ENCODE results near the gene ITGA6.

Gene ITGA6

DNA sequence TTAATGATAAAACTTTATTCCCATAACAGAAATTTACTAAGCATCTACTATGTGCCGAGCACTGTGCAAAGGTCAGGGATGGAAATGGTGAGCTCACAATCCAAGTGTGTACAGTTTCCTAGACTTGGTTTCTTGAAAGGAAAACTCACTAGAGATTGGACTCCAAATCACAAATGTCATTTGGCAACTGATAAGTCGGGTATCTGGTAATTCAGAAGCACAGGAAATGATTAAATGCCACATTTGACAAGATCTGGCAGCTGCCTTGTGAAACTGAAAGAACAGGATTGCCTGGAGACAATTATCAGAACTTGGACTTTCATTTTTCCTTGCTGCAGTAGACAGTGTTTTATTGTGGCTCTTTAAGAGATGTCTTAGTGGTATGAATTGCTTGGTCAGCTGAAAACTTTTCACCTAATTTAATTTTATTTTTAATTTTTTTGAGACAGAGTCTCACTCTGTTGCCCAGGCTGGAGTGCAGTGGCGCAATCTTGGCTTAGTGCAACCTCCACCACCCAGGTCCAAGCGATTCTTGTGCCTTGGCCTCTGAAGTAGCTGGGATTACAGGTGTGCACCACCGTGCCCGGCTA lies 19.2 kb downstream of the ITGA6 start:
- H3K14ac ChIP-seq (ENCODE audit: low read length in 2 of 2): no peak overlapping the region
- no peak overlapping the region for H2BK5ac ChIP-seq (ENCODE audit: low read depth, low read length, poor library complexity, severe bottlenecking)
- H2BK120ac ChIP-seq (ENCODE audit: low read depth, low read length): no peak overlapping the region
- H3K9me3 ChIP-seq (ENCODE audit: control insufficient read depth, low read length): no peaks in the 10 kb centered on the region
- no peak overlapping the region for H2BK12ac ChIP-seq (ENCODE audit: low read length in 2 of 2)
- H3K27ac ChIP-seq (ENCODE audit: low read length, poor library complexity, severe bottlenecking): no peak overlapping the region
- H3K4ac ChIP-seq (ENCODE audit: low read depth in 1 of 2, low read length in 2 of 2): no peak overlapping the region
- DNase-seq: no peak
- no peak overlapping the region for H3K18ac ChIP-seq (ENCODE audit: low read depth in 1 of 2, low read length in 2 of 2)
- no peak overlapping the region for H4K8ac ChIP-seq (ENCODE audit: low read length)
- H3K4me3 ChIP-seq (ENCODE audit: insufficient read depth in 1 of 2, low read depth in 1 of 2, low read length in 2 of 2): no peak overlapping the region
- H2AK5ac ChIP-seq (ENCODE audit: low read length, severe bottlenecking): no peak overlapping the region
- no peak overlapping the region for H2AFZ ChIP-seq (ENCODE audit: low read depth, low read length)
- H3K9ac ChIP-seq (ENCODE audit: low read length): no peak overlapping the region
- peaks cover 14% of the 10 kb centered on the region for H3K79me1 ChIP-seq (replicated peaks; ENCODE audit: low read length, poor library complexity, severe bottlenecking)
- H3K4me1 ChIP-seq (ENCODE audit: control insufficient read depth, insufficient read depth, low read depth, low read length): peaks cover 11% of the 10 kb centered on the region
- WGBS: 94% methylated on average over 6 of the region's 6 CpGs
- no peak overlapping the region for H3K4me2 ChIP-seq (ENCODE audit: low read length, poor library complexity, severe bottlenecking)
- H4K91ac ChIP-seq (ENCODE audit: low read length): no peak overlapping the region
- no peak overlapping the region for H2BK15ac ChIP-seq (ENCODE audit: low read depth, poor library complexity, severe bottlenecking)
- no peaks in the 10 kb centered on the region for H3K27me3 ChIP-seq (ENCODE audit: control insufficient read depth in 1 of 2, insufficient read depth in 1 of 2, low read length in 2 of 2)
- H3K23ac ChIP-seq (ENCODE audit: low read length in 2 of 2): no peak overlapping the region
- no peaks in the 10 kb centered on the region for H3K36me3 ChIP-seq (ENCODE audit: control insufficient read depth in 1 of 2, insufficient read depth in 2 of 2, low read depth in 1 of 2, low read length in 2 of 2)

DNA sequence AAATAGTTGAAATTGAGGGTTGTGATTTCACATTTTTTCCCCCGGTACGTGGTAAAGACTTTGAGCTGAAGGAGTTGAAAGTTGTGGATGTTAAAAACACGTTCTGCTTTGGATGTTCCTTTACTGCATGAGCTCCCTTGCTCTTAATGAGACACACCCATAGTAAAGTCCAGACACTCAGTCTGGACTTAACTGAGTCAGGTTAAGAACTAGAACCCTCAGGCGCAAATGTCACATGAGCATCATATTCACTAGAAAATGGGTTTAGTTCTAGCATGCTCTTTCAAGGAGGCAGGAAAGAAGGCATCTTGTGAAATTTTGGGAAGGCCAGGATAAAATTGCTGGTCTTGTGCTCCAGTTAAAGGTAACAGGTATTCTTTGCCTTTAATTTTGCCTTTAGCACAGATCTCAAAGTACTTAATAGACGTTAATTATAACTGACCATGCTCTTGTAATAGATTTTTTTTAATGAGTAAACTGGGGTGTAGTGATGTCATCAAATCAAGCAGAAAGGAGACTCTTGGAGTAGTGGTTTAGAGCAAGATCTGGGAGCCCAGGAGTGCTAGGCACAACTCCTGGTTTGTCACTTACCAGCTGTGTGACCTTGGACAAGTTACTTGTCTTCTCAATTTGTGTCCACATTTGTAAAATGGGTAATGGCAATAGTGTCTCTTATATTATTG lies 20.6 kb downstream of the ITGA6 start:
- H4K8ac ChIP-seq (ENCODE audit: low read length): no peak overlapping the region
- H4K91ac ChIP-seq (ENCODE audit: low read length): no peak overlapping the region
- no peak overlapping the region for H2BK120ac ChIP-seq (ENCODE audit: low read depth, low read length)
- no peak overlapping the region for H3K4ac ChIP-seq (ENCODE audit: low read depth in 1 of 2, low read length in 2 of 2)
- H2BK12ac ChIP-seq (ENCODE audit: low read length in 2 of 2): no peak overlapping the region
- no peak overlapping the region for H2AK5ac ChIP-seq (ENCODE audit: low read length, severe bottlenecking)
- WGBS: 97% methylated on average over 5 of the region's 5 CpGs
- no peak overlapping the region for H3K27ac ChIP-seq (ENCODE audit: low read length, poor library complexity, severe bottlenecking)
- H3K36me3 ChIP-seq (ENCODE audit: control insufficient read depth in 1 of 2, insufficient read depth in 2 of 2, low read depth in 1 of 2, low read length in 2 of 2): no peaks in the 10 kb centered on the region
- H3K79me1 ChIP-seq (replicated peaks; ENCODE audit: low read length, poor library complexity, severe bottlenecking): peaks cover 19% of the 10 kb centered on the region
- H3K4me1 ChIP-seq (ENCODE audit: control insufficient read depth, insufficient read depth, low read depth, low read length): peaks cover 4% of the 10 kb centered on the region
- H2AFZ ChIP-seq (ENCODE audit: low read depth, low read length): no peak overlapping the region
- no peak overlapping the region for H2BK15ac ChIP-seq (ENCODE audit: low read depth, poor library complexity, severe bottlenecking)
- no peak overlapping the region for H3K4me2 ChIP-seq (ENCODE audit: low read length, poor library complexity, severe bottlenecking)
- H3K18ac ChIP-seq (ENCODE audit: low read depth in 1 of 2, low read length in 2 of 2): no peak overlapping the region
- H3K4me3 ChIP-seq (ENCODE audit: insufficient read depth in 1 of 2, low read depth in 1 of 2, low read length in 2 of 2): no peak overlapping the region
- H3K9ac ChIP-seq (ENCODE audit: low read length): no peak overlapping the region
- no peak overlapping the region for H3K14ac ChIP-seq (ENCODE audit: low read length in 2 of 2)
- peaks cover 0 to 8% of the 10 kb centered on the region in 2 experiments for H3K27me3 ChIP-seq (ENCODE audit: control insufficient read depth in 1 of 2, insufficient read depth in 1 of 2, low read length in 2 of 2)
- no peaks in the 10 kb centered on the region for H3K9me3 ChIP-seq (ENCODE audit: control insufficient read depth, low read length)
- no peak for DNase-seq
- no peak overlapping the region for H3K23ac ChIP-seq (ENCODE audit: low read length in 2 of 2)
- no peak overlapping the region for H2BK5ac ChIP-seq (ENCODE audit: low read depth, low read length, poor library complexity, severe bottlenecking)

DNA sequence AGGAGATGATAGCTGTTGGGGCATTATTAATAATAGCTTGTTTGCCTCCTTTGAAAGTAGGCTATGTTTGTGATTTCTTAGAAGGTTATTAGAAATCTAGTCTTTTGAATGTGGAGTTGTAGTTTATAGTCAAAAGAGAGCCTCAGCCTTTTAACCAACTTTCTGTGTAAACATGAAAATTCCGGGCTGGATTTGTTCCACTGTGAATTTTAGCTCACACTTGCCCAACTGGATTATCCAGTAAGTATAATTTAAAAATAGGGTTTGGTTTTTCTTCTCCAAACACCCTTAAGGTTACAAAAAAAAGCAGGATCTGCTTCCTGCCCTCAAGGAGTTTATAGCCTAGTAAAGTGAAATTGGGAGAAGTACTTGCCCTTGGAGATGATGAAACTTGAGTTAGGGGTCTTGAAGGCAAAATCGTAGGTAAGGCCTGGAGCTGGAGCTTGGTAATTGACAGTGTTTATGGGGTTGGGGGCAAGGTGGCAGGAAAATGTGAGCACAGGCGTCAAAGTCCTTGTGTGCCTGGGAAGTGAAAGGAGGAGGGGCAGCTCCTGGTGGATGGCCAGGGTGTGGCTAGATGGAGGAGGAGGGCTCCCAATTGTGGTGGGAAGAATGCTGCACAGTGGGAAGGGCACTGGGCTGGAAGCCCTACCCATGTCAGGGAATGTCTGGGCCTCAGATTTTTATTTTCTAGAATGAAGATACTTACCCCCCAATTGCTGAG lies 21.3 kb downstream of the ITGA6 start:
- Histone ChIP-seq H3K27me3 (ENCODE audit: control insufficient read depth in 1 of 2, insufficient read depth in 1 of 2, low read length in 2 of 2) (peaks cover 0 to 8% of the 10 kb centered on the region in 2 experiments), H3K4me1 (ENCODE audit: control insufficient read depth, insufficient read depth, low read depth, low read length) (peaks cover 4% of the 10 kb centered on the region)

DNA sequence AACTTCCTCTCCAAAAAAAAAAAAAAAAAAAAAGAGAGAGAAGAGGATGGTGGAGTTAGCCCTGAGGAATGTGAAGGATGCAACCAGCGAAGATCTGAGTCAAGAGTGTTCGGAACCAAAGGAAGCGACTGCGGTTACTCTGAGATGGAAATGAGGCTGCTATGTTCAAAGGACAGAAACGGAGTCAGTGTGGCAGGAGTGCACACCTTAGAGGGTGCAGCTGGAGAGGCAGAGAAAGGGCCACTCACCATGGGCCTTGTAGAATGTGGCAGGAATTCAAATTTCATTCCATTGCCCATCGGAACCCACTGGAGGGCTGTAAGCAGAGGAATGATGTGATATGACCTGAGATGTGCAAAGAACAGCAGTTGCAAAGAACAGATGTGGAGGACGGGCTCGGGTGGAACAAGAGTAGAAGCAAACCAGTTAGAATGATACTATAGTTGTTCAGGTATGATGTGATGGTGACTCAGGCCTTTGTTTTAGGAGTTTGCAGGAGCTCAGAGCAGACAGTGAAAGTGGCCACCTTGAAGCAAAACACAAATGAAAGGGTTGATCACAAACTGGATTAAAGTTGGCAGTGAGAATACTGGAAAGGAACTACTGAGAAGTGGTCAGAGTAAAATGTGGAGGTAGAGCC lies 22.6 kb downstream of the ITGA6 start:
- Histone ChIP-seq H3K18ac (ENCODE audit: low read depth in 1 of 2, low read length in 2 of 2) (no peak overlapping the region), H3K4ac (ENCODE audit: low read depth in 1 of 2, low read length in 2 of 2) (no peak overlapping the region), H3K4me3 (ENCODE audit: insufficient read depth in 1 of 2, low read depth in 1 of 2, low read length in 2 of 2) (no peak overlapping the region), H3K27me3 (ENCODE audit: control insufficient read depth in 1 of 2, insufficient read depth in 1 of 2, low read length in 2 of 2) (peaks cover 0 to 11% of the 10 kb centered on the region in 2 experiments), H3K27ac (ENCODE audit: low read length, poor library complexity, severe bottlenecking) (no peak overlapping the region), H3K36me3 (ENCODE audit: control insufficient read depth in 1 of 2, insufficient read depth in 2 of 2, low read depth in 1 of 2, low read length in 2 of 2) (no peaks in the 10 kb centered on the region), H4K91ac (ENCODE audit: low read length) (no peak overlapping the region), H3K9me3 (ENCODE audit: control insufficient read depth, low read length) (no peaks in the 10 kb centered on the region), H3K4me1 (ENCODE audit: control insufficient read depth, insufficient read depth, low read depth, low read length) (peaks cover 4% of the 10 kb centered on the region), H2BK15ac (ENCODE audit: low read depth, poor library complexity, severe bottlenecking) (no peak overlapping the region), H3K4me2 (ENCODE audit: low read length, poor library complexity, severe bottlenecking) (no peak overlapping the region), H4K8ac (ENCODE audit: low read length) (no peak overlapping the region), H2AFZ (ENCODE audit: low read depth, low read length) (no peak overlapping the region), H2BK5ac (ENCODE audit: low read depth, low read length, poor library complexity, severe bottlenecking) (no peak overlapping the region), H3K23ac (ENCODE audit: low read length in 2 of 2) (no peak overlapping the region), H3K9ac (ENCODE audit: low read length) (no peak overlapping the region), H3K79me1 (replicated peaks; ENCODE audit: low read length, poor library complexity, severe bottlenecking) (peaks cover 25% of the 10 kb centered on the region), H3K14ac (ENCODE audit: low read length in 2 of 2) (no peak overlapping the region), H2AK5ac (ENCODE audit: low read length, severe bottlenecking) (no peak overlapping the region), H2BK120ac (ENCODE audit: low read depth, low read length) (no peak overlapping the region), H2BK12ac (ENCODE audit: low read length in 2 of 2) (no peak overlapping the region)
- WGBS: 79% methylated on average over 8 of the region's 8 CpGs
- DNase-seq: no peak

More for the DNA sequence above, 21.3 kb downstream of the ITGA6 start:
- Histone ChIP-seq H3K4me2 (ENCODE audit: low read length, poor library complexity, severe bottlenecking) (no peak overlapping the region), H3K18ac (ENCODE audit: low read depth in 1 of 2, low read length in 2 of 2) (no peak overlapping the region), H3K23ac (ENCODE audit: low read length in 2 of 2) (no peak overlapping the region), H3K4me3 (ENCODE audit: insufficient read depth in 1 of 2, low read depth in 1 of 2, low read length in 2 of 2) (no peak overlapping the region), H2BK15ac (ENCODE audit: low read depth, poor library complexity, severe bottlenecking) (no peak overlapping the region), H3K9ac (ENCODE audit: low read length) (no peak overlapping the region), H2BK12ac (ENCODE audit: low read length in 2 of 2) (no peak overlapping the region), H3K27ac (ENCODE audit: low read length, poor library complexity, severe bottlenecking) (no peak overlapping the region), H3K4ac (ENCODE audit: low read depth in 1 of 2, low read length in 2 of 2) (peak overlapping the region in 1 of 2 experiments; percentile 3), H4K91ac (ENCODE audit: low read length) (no peak overlapping the region), H2BK120ac (ENCODE audit: low read depth, low read length) (no peak overlapping the region), H3K9me3 (ENCODE audit: control insufficient read depth, low read length) (no peaks in the 10 kb centered on the region), H2BK5ac (ENCODE audit: low read depth, low read length, poor library complexity, severe bottlenecking) (no peak overlapping the region), H4K8ac (ENCODE audit: low read length) (no peak overlapping the region), H3K14ac (ENCODE audit: low read length in 2 of 2) (no peak overlapping the region), H3K79me1 (replicated peaks; ENCODE audit: low read length, poor library complexity, severe bottlenecking) (peaks cover 22% of the 10 kb centered on the region), H2AFZ (ENCODE audit: low read depth, low read length) (no peak overlapping the region), H2AK5ac (ENCODE audit: low read length, severe bottlenecking) (no peak overlapping the region), H3K36me3 (ENCODE audit: control insufficient read depth in 1 of 2, insufficient read depth in 2 of 2, low read depth in 1 of 2, low read length in 2 of 2) (no peaks in the 10 kb centered on the region)
- 70% methylated on average over 2 of the region's 3 CpGs for WGBS
- DNase-seq: no peak

Measured in mesenchymal stem cell (in vitro differentiated cells and primary cell).